GM23248 (cell line): ENCODE measurements around the gene SLC1A3.

Experiments used
- EZH2 ChIP-seq: fragments of 200-600 bp; sonication (generic); IDR thresholded peaks from 2 replicates; pipeline ENCODE4 v1.6.1; 2018; ENCODE audit warnings: antibody characterized with exemption, mild to moderate bottlenecking; ENCODE audit not compliant: insufficient read depth, poor library complexity, severe bottlenecking
- EZH2phosphoT487 ChIP-seq: fragments of 200-600 bp; sonication (generic); IDR thresholded peaks from 2 replicates; pipeline ENCODE4 v1.6.1; 2018; ENCODE audit warnings: antibody characterized with exemption, moderate library complexity, mild to moderate bottlenecking, low read depth; ENCODE audit not compliant: insufficient read depth

DNA sequence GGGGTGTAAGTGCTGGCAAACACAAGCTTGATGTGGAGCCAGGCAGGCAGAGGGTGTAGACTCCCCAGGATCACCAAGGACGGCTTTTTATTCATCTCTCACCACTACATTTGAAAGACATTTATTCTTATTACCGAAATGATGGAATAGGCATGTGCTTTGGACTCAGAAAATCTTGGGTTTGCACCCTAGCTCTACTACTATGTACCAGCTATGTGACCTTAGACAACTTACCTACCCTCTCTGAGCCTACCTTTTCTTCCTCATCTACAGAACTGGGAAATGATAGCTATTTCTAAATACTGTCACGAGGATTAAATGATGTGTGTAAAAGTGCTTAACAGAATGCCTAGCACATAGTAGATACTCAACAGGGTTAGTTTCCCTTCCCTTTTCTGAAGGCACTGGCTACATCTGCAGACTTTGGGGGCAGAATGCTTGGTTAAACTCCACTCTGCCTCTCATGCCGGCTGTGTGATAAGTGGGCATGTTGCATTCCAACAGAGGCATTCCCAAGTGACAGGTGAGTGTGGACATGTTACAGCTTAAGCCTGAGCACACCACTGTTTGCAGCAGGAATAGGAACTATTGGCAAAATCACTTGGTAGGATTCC lies 94.8 kb downstream of the SLC1A3 start:
- TF ChIP-seq EZH2 = no peak
- no peak for TF ChIP-seq EZH2phosphoT487
